Breast epithelium (tissue), 4 donors: Measurements from ENCODE around the gene PBX3. TPM values are rescaled to one million over a fixed set of nuclear protein-coding genes. Genes with fewer than 3 reads are reported as not detected.

ENCODE experiments used
- DNase-seq, 2 donors: peaks; one replicate each; pipeline ENCODE4 v3.0.0-alpha.2; 2019; ENCODE audit warnings: low spot score in 2 of 2
- H3K27ac ChIP-seq, 2 donors: fragments of 200-600 bp; sonication (generic) in 1 of 2; one replicate each; pipeline ENCODE4 v1.5.1; 2016 to 2019; ENCODE audit warnings: mild to moderate bottlenecking in 1 of 2
- H3K27me3 ChIP-seq, 2 donors: fragments of 200-600 bp; sonication (generic) in 1 of 2; one replicate each; pipeline versions ENCODE4 v1.5.1 to v1.6.0; 2017 to 2019; ENCODE audit warnings: control low read depth in 1 of 2, mild to moderate bottlenecking in 1 of 2
- H3K36me3 ChIP-seq: fragments of 200-600 bp; one replicate; pipeline ENCODE4 v1.5.1; 2019
- H3K4me1 ChIP-seq, 2 donors: fragments of 200-600 bp; sonication (generic); one replicate each; pipeline ENCODE4 v1.5.1; 2016 to 2019; ENCODE audit warnings: control low read depth in 1 of 2
- H3K4me3 ChIP-seq, 3 donors: fragments of 200-600 bp; sonication (generic); 1 replicate in 2 of 3; 2 replicates in 1 of 3; pipeline ENCODE4 v1.5.1; 2016 to 2019; ENCODE audit warnings: mild to moderate bottlenecking in 3 of 3, moderate library complexity in 2 of 3
- H3K9me3 ChIP-seq, 2 donors: fragments of 200-600 bp; sonication (generic) in 1 of 2; one replicate each; pipeline ENCODE4 v1.5.1; 2016 to 2019; ENCODE audit warnings: control low read depth in 1 of 2
- CTCF ChIP-seq, 3 donors: fragments of 450-650 bp; IDR thresholded peaks; one replicate each; pipeline ENCODE4 v1.5.1; 2016 to 2017; ENCODE audit warnings: antibody characterized with exemption in 3 of 3, mild to moderate bottlenecking in 3 of 3, moderate library complexity in 3 of 3
- POLR2A ChIP-seq: fragments of 450-650 bp; IDR thresholded peaks from one replicate; pipeline ENCODE4 v1.6.1; 2016; ENCODE audit warnings: antibody characterized with exemption, mild to moderate bottlenecking, moderate library complexity
- POLR2AphosphoS5 ChIP-seq, 3 donors: sonication (generic); formaldehyde crosslinking; IDR thresholded peaks; one replicate each; pipeline ENCODE4 v1.6.1; 2017; ENCODE audit warnings: antibody characterized with exemption in 3 of 3
- intact Hi-C: fragments of 100-400 bp; cut with DNase I; formaldehyde crosslinking; loops from one replicate; pipeline ENCODE4 v1.15.1; 2023; ENCODE audit warnings: low total_unique reads
- total RNA-seq, 3 donors: library from RNA; depleted of rRNA; stranded (reverse); fragments of >200 nt; gene quantifications; one replicate each; pipeline ENCODE4 v1.1.0, GENCODE V29; 2016

PBX3 gene
- total RNA-seq, 3 donors from 2014 or later = 29.5 to 31.2 (median 29.8) TPM

GRCh38 chr9:125932746-125933455, 185.7 kb downstream of the PBX3 start:
- no peak for TF ChIP-seq CTCF (IDR thresholded peaks at IDR 0.05)
- no peak for TF ChIP-seq POLR2A
- TF ChIP-seq POLR2AphosphoS5 (IDR thresholded peaks at IDR 0.05) = no peak
- Histone ChIP-seq H3K36me3 (no peaks in the 10 kb centered on the region), H3K27me3 (no peaks in the 10 kb centered on the region), H3K4me1 (no peaks in the 10 kb centered on the region), H3K4me3 (no peak overlapping the region), H3K27ac (no peak overlapping the region), H3K9me3 (no peaks in the 10 kb centered on the region)
- no peak for DNase-seq
- intact Hi-C loops = no loop called here

GRCh38 chr9:125942125-125942524, 195.0 kb downstream of the PBX3 start:
- DNase-seq = no peak
- Histone ChIP-seq H3K4me1 (no peaks in the 10 kb centered on the region), H3K4me3 (no peak overlapping the region), H3K9me3 (peaks cover 7 to 11% of the 10 kb centered on the region in 2 donors), H3K36me3 (no peaks in the 10 kb centered on the region), H3K27me3 (no peaks in the 10 kb centered on the region), H3K27ac (no peak overlapping the region)
- no peak for TF ChIP-seq POLR2AphosphoS5 (IDR thresholded peaks at IDR 0.05)
- no peak for TF ChIP-seq POLR2A
- no peak for TF ChIP-seq CTCF (IDR thresholded peaks at IDR 0.05)
- intact Hi-C loops = no loop called here

GRCh38 chr9:125943831-125944230, 196.7 kb downstream of the PBX3 start:
- intact Hi-C loops = no loop called here
- no peaks in the 10 kb centered on the region for H3K4me1 ChIP-seq
- no peak for DNase-seq

GRCh38 chr9:125946397-125946796, 199.2 kb downstream of the PBX3 start:
- peaks cover 7 to 11% of the 10 kb centered on the region in 2 donors for H3K9me3 ChIP-seq
- DNase-seq = no peak
- no peak overlapping the region for H3K27ac ChIP-seq
- H3K4me3 ChIP-seq = no peak overlapping the region
- intact Hi-C loops = no loop called here
- no peaks in the 10 kb centered on the region for H3K4me1 ChIP-seq
- no peaks in the 10 kb centered on the region for H3K36me3 ChIP-seq
- no peaks in the 10 kb centered on the region for H3K27me3 ChIP-seq
- TF ChIP-seq CTCF (IDR thresholded peaks at IDR 0.05) = no peak
- no peak for TF ChIP-seq POLR2AphosphoS5 (IDR thresholded peaks at IDR 0.05)
- TF ChIP-seq POLR2A = no peak

More at GRCh38 chr9:125943831-125944230, 196.7 kb downstream of the PBX3 start:
- H3K27ac ChIP-seq = no peak overlapping the region
- H3K36me3 ChIP-seq = no peaks in the 10 kb centered on the region
- peaks cover 7 to 11% of the 10 kb centered on the region in 2 donors for H3K9me3 ChIP-seq
- no peak overlapping the region for H3K4me3 ChIP-seq
- no peaks in the 10 kb centered on the region for H3K27me3 ChIP-seq
- no peak for TF ChIP-seq POLR2AphosphoS5 (IDR thresholded peaks at IDR 0.05)
- no peak for TF ChIP-seq CTCF (IDR thresholded peaks at IDR 0.05)
- TF ChIP-seq POLR2A = no peak

GRCh38 chr9:125948887-125949596, 201.9 kb downstream of the PBX3 start:
- H3K36me3 ChIP-seq = no peaks in the 10 kb centered on the region
- H3K27me3 ChIP-seq = no peaks in the 10 kb centered on the region
- no peak for TF ChIP-seq POLR2AphosphoS5 (IDR thresholded peaks at IDR 0.05)
- TF ChIP-seq POLR2A = no peak
- TF ChIP-seq CTCF (IDR thresholded peaks at IDR 0.05) = no peak
- no peak overlapping the region for H3K27ac ChIP-seq
- intact Hi-C loops = no loop called here
- H3K9me3 ChIP-seq = peaks cover 7 to 11% of the 10 kb centered on the region in 2 donors
- DNase-seq = no peak
- H3K4me3 ChIP-seq = no peak overlapping the region
- no peaks in the 10 kb centered on the region for H3K4me1 ChIP-seq
